ENCODE data around the gene CLOCK. TPM values are rescaled to one million over a fixed set of nuclear protein-coding genes. Genes with fewer than 3 reads are reported as not detected.

The CLOCK gene
- polyA plus RNA-seq, 1 of the 3 experiments (the other 2 are of a cell fraction): 4.2 TPM

- H4K20me1 ChIP-seq (ENCODE audit: insufficient read depth): no peaks in the 10 kb centered on the region
- no peaks in the 10 kb centered on the region for H3K79me2 ChIP-seq (ENCODE audit: insufficient read depth)
- no peaks in the 10 kb centered on the region for H3K36me3 ChIP-seq (replicated peaks in 1 of 2; ENCODE audit: control insufficient read depth in 1 of 2, insufficient read depth in 2 of 2, low read length in 1 of 2)
- H3K27ac ChIP-seq (ENCODE audit: low read depth in 2 of 2, low read length in 1 of 2): no peak overlapping the region
- no peaks in the 10 kb centered on the region for H3K9me3 ChIP-seq
- 90% methylated on average over 3 of the region's 3 CpGs for WGBS (ENCODE audit: low lambda C conversion rate)
- no peaks in the 10 kb centered on the region for H3K9me2 ChIP-seq
- TF ChIP-seq PBX3 (IDR thresholded peaks at IDR 0.05): no peak
- no peak for TF ChIP-seq CTCF (IDR thresholded peaks at IDR 0.05)
- TF ChIP-seq POLR2AphosphoS5 (IDR thresholded peaks at IDR 0.05; ENCODE audit: low read depth, low read length): no peak
- TF ChIP-seq GABPA (IDR thresholded peaks at IDR 0.05; ENCODE audit: low read depth): no peak
- no peak for TF ChIP-seq YY1 (IDR thresholded peaks at IDR 0.05; ENCODE audit: low read depth)
- no peak for TF ChIP-seq RCOR1 (IDR thresholded peaks at IDR 0.05; ENCODE audit: low read length)
- no peaks in the 10 kb centered on the region for H3F3A ChIP-seq (replicated peaks; ENCODE audit: insufficient read depth)
- no peak overlapping the region for H3K4me2 ChIP-seq
- DNase-seq: no peak
- ChIA-PET CTCF (no interaction called here), POLR2A (no interaction called here)
- no peaks in the 10 kb centered on the region; a peak in 1 of 4 replicates for H3K4me1 ChIP-seq (ENCODE audit: control insufficient read depth in 1 of 2, insufficient read depth in 2 of 2, low read depth in 1 of 2, low read length in 1 of 2)
- peak overlapping the region; percentile 12; the same call in 1 of the 2 replicates for H2AFZ ChIP-seq (ENCODE audit: low read depth)
- no peaks in the 10 kb centered on the region for H3K27me3 ChIP-seq (ENCODE audit: insufficient read depth)
- no peak overlapping the region for H3K4me3 ChIP-seq (ENCODE audit: low read depth in 2 of 2, low read length in 1 of 2)
- no peak overlapping the region for H3K9ac ChIP-seq
Measured at GRCh38 chr4:55382488-55383003, 164.2 kb downstream of the CLOCK start.

- ChIA-PET POLR2A (no interaction called here), CTCF (no interaction called here)
- H3K4me2 ChIP-seq: no peak overlapping the region
- no peak overlapping the region for H3K27ac ChIP-seq (ENCODE audit: low read depth in 2 of 2, low read length in 1 of 2)
- no peak overlapping the region for H3K4me3 ChIP-seq (ENCODE audit: low read depth in 2 of 2, low read length in 1 of 2)
- H3K79me2 ChIP-seq (ENCODE audit: insufficient read depth): no peaks in the 10 kb centered on the region
- H3K36me3 ChIP-seq (replicated peaks in 1 of 2; ENCODE audit: control insufficient read depth in 1 of 2, insufficient read depth in 2 of 2, low read length in 1 of 2): no peaks in the 10 kb centered on the region
- no peaks in the 10 kb centered on the region for H4K20me1 ChIP-seq (ENCODE audit: insufficient read depth)
- no peak overlapping the region for H2AFZ ChIP-seq (ENCODE audit: low read depth)
- H3K9ac ChIP-seq: no peak overlapping the region
- no peaks in the 10 kb centered on the region; a peak in 1 of 4 replicates for H3K4me1 ChIP-seq (ENCODE audit: control insufficient read depth in 1 of 2, insufficient read depth in 2 of 2, low read depth in 1 of 2, low read length in 1 of 2)
- H3K9me2 ChIP-seq: no peaks in the 10 kb centered on the region
- DNase-seq: no peak
- TF ChIP-seq RAD21 (IDR thresholded peaks at IDR 0.05; ENCODE audit: low read length) (no peak), RXRA (IDR thresholded peaks at IDR 0.05; ENCODE audit: borderline replicate concordance, low read depth) (no peak), RCOR1 (IDR thresholded peaks at IDR 0.05; ENCODE audit: low read length) (no peak), MAX (IDR thresholded peaks at IDR 0.05; ENCODE audit: low read depth) (no peak), CTCF (IDR thresholded peaks at IDR 0.05) (no peak), USF2 (IDR thresholded peaks at IDR 0.05; ENCODE audit: borderline replicate concordance, low read depth, low read length) (no peak), NFIC (IDR thresholded peaks at IDR 0.05; ENCODE audit: borderline replicate concordance) (no peak), TAF1 (IDR thresholded peaks at IDR 0.05; ENCODE audit: borderline replicate concordance, low read depth, low read length) (no peak)
- WGBS (ENCODE audit: low lambda C conversion rate): 86% methylated on average over 5 of the region's 7 CpGs
- H3K27me3 ChIP-seq (ENCODE audit: insufficient read depth): no peaks in the 10 kb centered on the region
- H3K9me3 ChIP-seq: no peaks in the 10 kb centered on the region
- H3F3A ChIP-seq (replicated peaks; ENCODE audit: insufficient read depth): no peaks in the 10 kb centered on the region
Measured at GRCh38 chr4:55381502-55381901, 165.2 kb downstream of the CLOCK start.
